Superior temporal gyrus (tissue), 1 donor: ENCODE results near the gene AGTRAP.
A peak's percentile ranks its signal among the peaks of the same experiment; 100 is the strongest.

Experiments used
- DNase-seq: peaks from one replicate; pipeline ENCODE4 v3.0.0-alpha.2; 2016; ENCODE audit errors: extremely low spot score

Gene AGTRAP, protein sequence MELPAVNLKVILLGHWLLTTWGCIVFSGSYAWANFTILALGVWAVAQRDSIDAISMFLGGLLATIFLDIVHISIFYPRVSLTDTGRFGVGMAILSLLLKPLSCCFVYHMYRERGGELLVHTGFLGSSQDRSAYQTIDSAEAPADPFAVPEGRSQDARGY

DNA sequence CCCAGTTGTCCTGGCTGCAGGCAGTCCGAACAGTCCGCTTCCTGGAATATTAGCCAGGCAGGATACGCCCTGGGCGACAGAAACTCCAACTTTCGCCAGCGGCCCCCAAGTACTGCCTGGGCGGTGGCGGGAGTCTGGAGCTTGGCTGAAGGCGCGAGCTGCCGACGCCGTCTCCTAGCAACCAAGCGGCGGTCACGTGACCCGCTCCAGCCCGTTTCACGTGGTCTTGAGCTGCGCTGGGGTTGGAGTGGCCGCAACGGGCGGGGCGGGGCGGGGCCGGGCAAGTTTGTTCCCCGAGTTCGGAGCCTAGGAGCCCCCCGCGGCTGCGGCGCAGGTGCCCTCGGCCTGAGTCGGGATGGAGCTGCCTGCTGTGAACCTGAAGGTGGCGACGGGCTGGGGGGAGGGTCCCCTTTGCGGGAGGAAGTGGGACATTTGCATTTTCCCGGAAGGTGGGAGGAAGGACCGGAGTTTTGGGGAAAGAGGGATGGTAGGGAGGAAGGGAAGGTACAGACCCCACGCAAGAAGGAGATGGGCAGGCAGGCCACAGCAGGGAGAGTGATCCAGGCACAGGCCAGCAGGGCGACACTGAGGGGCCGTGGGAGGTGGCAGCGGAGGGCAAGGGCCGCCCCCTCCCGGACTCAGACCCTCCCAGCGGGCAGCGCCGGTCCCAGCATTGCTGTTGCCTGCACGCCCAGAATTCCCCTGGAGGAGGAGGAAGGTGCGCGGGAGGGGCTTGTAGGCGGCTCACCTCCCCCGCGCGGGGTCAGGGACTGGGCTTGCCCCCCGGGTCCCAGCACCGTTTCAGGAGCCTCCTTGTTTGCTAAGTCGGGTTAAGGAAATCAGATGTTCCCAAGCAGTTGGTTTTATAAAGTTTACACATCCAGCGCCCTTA lies at the start of gene AGTRAP:
TSS of gene AGTRAP (plus strand) at position 283 of the 892 bp plus-strand sequence. CDS start at position 356, 73 bp downstream.
- DNase-seq: peak; percentile 95

DNA sequence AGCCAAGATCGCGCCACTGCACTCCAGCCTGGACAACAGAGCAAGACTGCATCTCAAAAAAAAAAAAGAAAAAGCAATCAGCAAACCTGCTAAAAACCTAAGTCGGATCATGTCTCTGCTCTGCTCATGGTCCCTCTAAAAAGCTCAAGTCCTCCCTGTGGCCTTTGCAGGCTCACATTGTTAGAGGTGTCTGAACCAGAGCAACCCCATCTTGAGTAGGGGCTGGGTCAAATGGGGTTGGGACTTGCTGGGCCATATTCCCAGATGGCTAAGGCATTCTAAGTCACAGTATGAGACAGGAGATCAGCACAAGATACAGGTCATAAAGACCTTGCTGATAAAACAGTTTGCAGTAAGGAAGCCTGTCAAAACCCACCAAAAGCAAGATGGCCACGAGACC lies 47.4 kb upstream of the AGTRAP start:
- no peak for DNase-seq

DNA sequence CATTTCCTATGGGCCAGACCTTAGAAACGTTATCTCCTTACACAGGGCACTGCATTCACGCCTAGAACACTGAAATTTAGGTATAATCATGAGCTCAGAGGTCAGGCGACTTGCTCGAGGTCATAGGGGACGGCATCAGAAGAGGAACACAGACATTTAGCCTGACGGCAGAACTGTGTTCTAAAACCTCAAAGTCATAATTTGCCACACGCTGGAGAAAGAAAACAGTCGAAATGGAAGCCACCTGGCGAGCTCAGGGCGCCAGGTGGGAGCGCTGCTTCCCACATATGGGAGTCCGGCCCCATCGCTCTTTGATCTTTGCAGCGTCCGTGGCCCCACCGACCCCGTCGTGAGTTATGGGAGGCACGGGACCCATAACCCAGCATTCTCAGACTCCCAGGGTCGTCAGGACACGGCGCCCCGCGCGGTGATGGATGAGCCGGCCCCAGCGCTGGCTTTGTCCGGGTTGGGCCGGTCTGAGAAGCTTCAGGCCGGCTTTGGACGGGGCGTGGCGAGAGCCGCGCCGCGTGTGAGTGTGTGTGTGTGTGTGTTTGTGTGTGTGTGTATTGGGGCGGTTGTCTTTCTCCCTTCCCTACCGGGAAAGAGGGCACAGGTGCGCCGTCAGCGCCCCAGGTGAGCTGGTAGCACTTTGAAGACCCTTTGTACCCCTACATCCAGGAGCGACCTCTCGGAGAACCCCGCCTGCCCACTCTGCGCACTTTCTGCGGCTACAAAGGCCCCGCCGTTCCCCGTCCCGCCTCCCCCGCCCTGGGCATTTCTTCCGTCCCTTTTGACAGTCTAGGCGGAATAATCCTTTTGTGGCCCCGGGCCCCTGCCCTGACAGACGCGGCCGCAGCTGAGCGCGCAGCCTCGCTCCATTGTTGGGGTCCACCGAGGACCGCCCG lies 45.3 kb upstream of the AGTRAP start:
- no peak for DNase-seq

GRCh38 chr1:11691302-11691914 lies 44.5 kb upstream of the AGTRAP start, which contains the start of gene DRAXIN:
Gene DRAXIN, plus strand, starts transcription at chr1:11691710. Its CDS starts 14,549 bp downstream, at chr1:11706259.
- DNase-seq: no peak

GRCh38 chr1:11691928-11692711 lies 43.8 kb upstream of the AGTRAP start:
- no peak for DNase-seq

DNA sequence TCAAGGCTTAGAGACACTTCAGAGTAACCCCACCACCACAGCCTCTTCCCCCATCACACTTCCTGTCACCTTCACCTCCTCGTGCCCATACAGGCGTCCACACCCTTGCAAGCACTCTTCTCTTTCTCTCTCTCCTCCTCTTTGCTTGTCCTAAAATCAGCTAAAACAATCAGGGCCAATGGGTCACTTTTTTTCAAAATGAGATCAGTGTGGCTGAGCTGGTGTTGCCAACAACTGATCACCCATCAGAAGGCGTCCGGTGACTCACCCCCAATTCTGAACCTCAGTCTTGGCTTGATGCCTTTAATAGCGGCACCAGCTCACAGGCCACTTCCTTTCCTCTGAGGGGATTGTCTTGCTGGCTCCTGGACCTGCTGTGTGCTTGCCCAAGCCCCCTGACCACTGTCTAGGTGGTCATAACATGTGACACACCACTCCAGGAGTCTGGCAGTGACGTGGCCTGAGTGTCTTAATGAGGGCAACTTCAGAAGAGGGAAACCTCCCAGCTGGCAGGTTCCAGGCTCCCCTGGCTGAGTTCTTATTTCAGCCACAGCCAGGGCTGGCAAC lies 42.8 kb upstream of the AGTRAP start:
- DNase-seq: no peak

DNA sequence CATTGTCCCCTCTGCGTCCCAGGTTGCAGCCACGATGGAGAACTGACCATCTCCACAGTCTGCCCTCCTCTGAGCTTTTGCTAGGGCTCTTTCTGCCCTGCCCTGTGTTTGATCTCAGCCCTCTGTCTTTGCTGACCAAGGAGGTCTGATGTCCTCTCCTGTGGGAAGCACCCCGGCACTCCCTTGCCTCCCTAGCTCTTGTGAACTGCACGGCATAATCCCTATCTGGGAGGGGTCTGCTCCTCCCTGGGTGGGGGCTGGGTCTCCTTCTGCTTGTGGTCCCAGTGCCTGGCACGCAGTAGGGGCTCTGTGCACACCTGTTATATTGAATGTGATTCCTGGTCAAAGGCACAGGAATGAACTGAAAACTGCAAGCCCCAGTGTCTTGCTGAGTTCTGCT lies 42.0 kb upstream of the AGTRAP start:
- DNase-seq: no peak

DNA sequence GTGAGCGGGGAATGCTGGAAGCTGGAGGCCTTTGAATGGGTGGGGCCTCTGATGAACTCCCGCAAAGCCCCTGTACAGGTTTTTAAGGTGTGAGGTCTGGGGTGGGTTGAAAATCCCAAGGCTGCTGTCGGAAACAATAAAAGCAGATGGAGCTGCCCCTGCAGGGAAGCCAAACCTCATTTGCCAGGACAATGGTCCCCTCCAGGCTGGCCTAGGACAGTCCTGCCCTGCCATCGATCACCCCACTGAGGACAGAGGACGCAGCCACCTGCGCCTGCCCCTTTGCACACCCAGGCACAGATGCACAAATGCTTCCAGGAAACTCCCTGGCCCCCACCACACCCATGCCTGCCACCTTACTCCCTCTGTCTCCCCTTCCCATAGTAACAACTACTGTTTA lies 40.1 kb upstream of the AGTRAP start:
- no peak for DNase-seq

GRCh38 chr1:11697188-11697892 lies 38.6 kb upstream of the AGTRAP start:
- DNase-seq: no peak

DNA sequence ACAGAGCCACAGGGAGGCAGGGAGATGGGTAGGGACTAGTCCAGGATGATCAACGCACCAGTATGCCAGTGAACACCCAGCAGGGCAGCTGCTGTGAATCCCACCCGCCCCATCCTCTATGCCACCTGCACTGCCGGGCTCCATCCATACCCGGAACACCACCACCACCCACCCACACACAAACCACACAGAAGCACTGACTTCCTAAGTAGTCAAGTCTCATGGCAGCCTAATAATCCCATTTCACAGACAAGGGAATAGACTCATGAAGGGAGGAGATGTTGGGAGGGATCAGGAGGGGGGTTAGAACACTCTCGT lies 38.1 kb upstream of the AGTRAP start:
- DNase-seq: no peak

DNA sequence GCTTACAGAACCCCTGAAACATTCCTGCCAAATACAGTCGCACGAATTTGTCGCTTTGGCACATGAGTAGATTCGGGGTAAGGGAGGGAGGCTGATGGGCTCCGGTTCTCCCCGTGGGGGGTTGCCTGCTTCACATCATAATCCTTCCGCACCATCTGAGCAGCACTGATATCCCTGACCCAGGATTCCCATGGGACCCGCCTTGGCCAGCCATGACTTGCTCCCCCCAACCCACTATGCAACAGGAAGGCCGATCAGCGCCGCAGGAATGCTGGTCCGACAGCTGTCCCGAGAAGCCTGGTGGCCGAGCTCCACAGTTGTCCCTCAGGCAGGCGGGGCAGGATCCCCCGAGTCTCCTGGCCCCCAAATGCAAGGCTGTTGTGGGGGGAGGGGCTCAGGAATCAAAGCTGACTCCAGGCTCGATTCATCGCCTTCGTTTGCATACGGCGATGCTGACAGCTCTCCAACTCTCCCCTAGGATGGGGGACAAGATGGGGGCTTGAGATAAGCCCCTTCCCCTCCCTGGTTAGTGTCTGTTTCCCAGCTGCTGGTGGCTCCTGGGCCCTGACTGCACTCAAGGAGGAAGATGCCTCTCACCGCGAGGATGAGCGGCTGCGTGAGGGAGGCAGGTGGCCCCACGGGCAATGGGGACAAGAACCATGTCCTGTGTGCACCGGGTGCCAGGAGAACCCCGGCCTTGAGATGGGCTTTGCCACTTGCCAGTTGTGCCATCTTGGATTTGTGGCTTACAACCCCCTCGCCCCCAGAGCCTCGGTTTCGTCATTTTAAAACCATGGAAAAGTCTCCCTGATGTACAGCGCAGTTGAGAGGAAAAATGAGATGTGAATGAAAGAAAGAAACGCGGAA lies 35.1 kb upstream of the AGTRAP start:
- DNase-seq: no peak

- peak; percentile 75 for DNase-seq
Observed at GRCh38 chr1:11701551-11701961, 34.4 kb upstream of the AGTRAP start.

GRCh38 chr1:11701981-11702803 lies 33.7 kb upstream of the AGTRAP start:
- DNase-seq: no peak

GRCh38 chr1:11703357-11704193 lies 32.4 kb upstream of the AGTRAP start:
- no peak for DNase-seq

DNA sequence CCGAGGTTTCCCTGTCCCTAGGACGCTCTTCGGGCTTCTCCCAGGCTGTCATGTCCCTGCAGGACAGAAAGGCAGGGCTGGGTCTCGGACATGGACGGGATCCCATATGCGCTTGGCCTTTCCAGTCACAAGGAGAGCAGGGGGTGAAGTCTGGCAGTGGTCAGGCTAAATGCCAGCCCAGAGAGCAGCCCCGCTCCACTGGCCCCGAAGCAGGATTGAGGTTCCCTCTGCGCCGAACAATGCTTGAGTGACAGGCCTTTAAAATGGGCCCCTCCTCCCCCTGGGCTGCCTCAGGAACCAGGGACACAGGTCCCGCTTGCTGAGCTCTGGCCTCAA lies 31.8 kb upstream of the AGTRAP start:
- no peak for DNase-seq

DNA sequence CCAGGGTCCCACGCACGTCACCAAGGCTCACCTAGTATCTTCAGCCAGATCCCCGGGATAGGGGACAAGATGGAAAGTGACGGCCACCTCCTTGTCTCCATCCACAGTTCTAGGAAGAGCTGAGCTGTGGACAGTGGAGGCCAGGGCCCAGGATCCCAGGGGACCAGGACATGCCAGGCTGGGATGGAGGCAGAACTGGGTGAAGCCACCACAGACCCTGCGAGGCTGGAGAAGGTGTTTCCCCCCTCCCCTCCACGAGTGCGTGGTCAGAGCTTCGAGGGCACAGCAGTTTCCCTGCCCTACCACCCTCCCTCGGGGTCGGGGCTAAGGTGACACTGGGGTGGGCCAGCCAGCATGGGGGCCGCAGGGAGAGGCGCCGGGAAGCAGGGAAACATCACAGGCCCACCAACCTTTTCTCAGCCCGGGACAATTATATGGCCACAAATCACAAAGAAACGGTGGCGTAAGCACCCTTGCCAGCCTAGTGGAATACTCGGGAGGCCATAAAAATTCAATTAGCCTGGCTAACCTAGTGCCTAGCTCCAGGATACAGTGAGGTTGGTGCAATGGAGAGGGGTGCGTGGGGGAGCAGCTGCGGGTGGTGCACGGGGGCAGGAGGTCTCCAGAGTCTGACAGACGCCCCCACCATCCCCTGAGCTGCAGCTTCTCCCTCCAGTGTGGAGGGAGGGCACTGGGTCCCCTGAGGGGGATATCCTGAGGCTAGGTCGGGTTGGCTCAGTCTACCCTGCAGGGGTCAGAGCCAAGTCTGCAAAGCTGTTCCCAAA lies 31.1 kb upstream of the AGTRAP start:
- DNase-seq: no peak

GRCh38 chr1:11705596-11705995 lies 30.3 kb upstream of the AGTRAP start:
- no peak for DNase-seq
